Neural progenitor cell (in vitro differentiated cells): Measurements from ENCODE around the gene HAUS8. TPM values are rescaled to one million over a fixed set of nuclear protein-coding genes. Genes with fewer than 3 reads are reported as not detected.

Source experiments
- DNase-seq: peaks from one replicate; pipeline ENCODE4 v3.0.0-alpha.2; 2016; ENCODE audit warnings: low spot score
- H2AFZ ChIP-seq: fragments of 200-600 bp; sonication (generic); replicated peaks from 2 replicates; pipeline ENCODE4 v1.6.1; 2016; ENCODE audit warnings: antibody characterized with exemption
- H3F3A ChIP-seq: fragments of 200-600 bp; sonication (generic); 2 replicates; pipeline ENCODE4 v1.6.1; 2016; ENCODE audit warnings: antibody characterized with exemption, low read depth
- H3K27ac ChIP-seq: fragments of 200-600 bp; sonication (generic); 2 replicates; pipeline ENCODE4 v1.5.1; 2016; ENCODE audit warnings: mild to moderate bottlenecking
- H3K27me3 ChIP-seq: fragments of 200-600 bp; sonication (generic); 2 replicates; pipeline ENCODE4 v1.6.1; 2016; ENCODE audit warnings: mild to moderate bottlenecking, moderate library complexity
- H3K36me3 ChIP-seq: fragments of 200-600 bp; sonication (generic); 2 replicates; pipeline ENCODE4 v1.5.1; 2016
- H3K4me1 ChIP-seq: fragments of 200-600 bp; sonication (generic); 2 replicates; pipeline ENCODE4 v1.6.1; 2016; ENCODE audit warnings: mixed run types
- H3K4me2 ChIP-seq: fragments of 200-600 bp; sonication (generic); 2 replicates; pipeline ENCODE4 v1.6.1; 2016
- H3K4me3 ChIP-seq: fragments of 200-600 bp; sonication (generic); 2 replicates; pipeline ENCODE4 v1.5.1; 2016
- H3K79me2 ChIP-seq: fragments of 200-600 bp; sonication (generic); 2 replicates; pipeline ENCODE4 v1.6.1; 2016; ENCODE audit warnings: low read depth
- H3K9ac ChIP-seq: fragments of 200-600 bp; sonication (generic); 2 replicates; pipeline ENCODE4 v1.6.1; 2016
- H3K9me3 ChIP-seq: fragments of 200-600 bp; sonication (generic); 2 replicates; pipeline ENCODE4 v1.5.1; 2016; ENCODE audit warnings: low read depth
- H4K20me1 ChIP-seq: fragments of 200-600 bp; sonication (generic); 2 replicates; pipeline ENCODE4 v1.6.1; 2016; ENCODE audit warnings: low read depth
- H3K27ac Mint-ChIP-seq: 3 replicates; pipeline ENCODE4 v1.8.0; 2021; ENCODE audit warnings: mixed read lengths
- H3K27me3 Mint-ChIP-seq: 2 replicates; pipeline ENCODE4 v1.8.0; 2022; ENCODE audit warnings: low read depth, mild to moderate bottlenecking, inconsistent platforms, moderate library complexity, mixed read lengths; ENCODE audit not compliant: insufficient read depth
- H3K36me3 Mint-ChIP-seq: 3 replicates; pipeline ENCODE4 v1.8.0; 2021; ENCODE audit warnings: mixed read lengths
- H3K4me1 Mint-ChIP-seq: 3 replicates; pipeline ENCODE4 v1.8.0; 2021; ENCODE audit warnings: mixed read lengths
- H3K4me3 Mint-ChIP-seq: 3 replicates; pipeline ENCODE4 v1.8.0; 2021; ENCODE audit warnings: mild to moderate bottlenecking, moderate library complexity, mixed read lengths
- H3K9me3 Mint-ChIP-seq: 3 replicates; pipeline ENCODE4 v1.8.0; 2020; ENCODE audit warnings: mixed read lengths
- CTCF ChIP-seq: fragments of 200-600 bp; sonication (generic); IDR thresholded peaks from 2 replicates; pipeline ENCODE4 v1.5.1; 2017; ENCODE audit warnings: antibody characterized with exemption, mild to moderate bottlenecking
- EZH2 ChIP-seq: fragments of 200-600 bp; sonication (generic); IDR thresholded peaks from 2 replicates; pipeline ENCODE4 v1.6.1; 2017; ENCODE audit warnings: antibody characterized with exemption, mild to moderate bottlenecking, moderate library complexity
- EZH2phosphoT487 ChIP-seq: fragments of 200-600 bp; sonication (generic); IDR thresholded peaks from 2 replicates; pipeline ENCODE4 v1.6.1; 2017; ENCODE audit warnings: antibody characterized with exemption
- total RNA-seq: library from RNA; depleted of rRNA; stranded (reverse); fragments of >200 nt; gene quantifications from 2 replicates; pipeline ENCODE4 v1.2.3, GENCODE V29; 2015; ENCODE audit warnings: low replicate concordance

Gene HAUS8
- total RNA-seq, 1 donor from 2014 or later = 15.6 TPM

GRCh38 chr19:17105556-17105955, 30.3 kb upstream of the HAUS8 start:
- H3K9me3 Mint-ChIP-seq = peaks cover 7% of the 10 kb centered on the region
- no peak overlapping the region for H3K4me3 Mint-ChIP-seq
- no peak overlapping the region for H3K27ac Mint-ChIP-seq
- H3K27me3 Mint-ChIP-seq = peaks cover 4% of the 10 kb centered on the region
- Histone ChIP-seq H3K27ac (no peak overlapping the region), H3K27me3 (no peaks in the 10 kb centered on the region), H3K36me3 (no peaks in the 10 kb centered on the region), H4K20me1 (no peaks in the 10 kb centered on the region), H2AFZ (no peak overlapping the region), H3K79me2 (no peaks in the 10 kb centered on the region), H3K4me3 (no peak overlapping the region), H3K4me1 (no peaks in the 10 kb centered on the region), H3F3A (no peaks in the 10 kb centered on the region), H3K9ac (no peak overlapping the region), H3K9me3 (no peaks in the 10 kb centered on the region), H3K4me2 (no peak overlapping the region)
- DNase-seq = no peak
- peaks cover 28% of the 10 kb centered on the region for H3K36me3 Mint-ChIP-seq
- TF ChIP-seq EZH2 = no peak
- no peak for TF ChIP-seq EZH2phosphoT487
- TF ChIP-seq CTCF = no peak
- peaks cover 6% of the 10 kb centered on the region for H3K4me1 Mint-ChIP-seq

GRCh38 chr19:17104679-17105078, 29.4 kb upstream of the HAUS8 start:
- H3K27ac ChIP-seq = no peak overlapping the region
- peaks cover 6% of the 10 kb centered on the region for H3K4me1 Mint-ChIP-seq
- H3K79me2 ChIP-seq = no peaks in the 10 kb centered on the region
- no peaks in the 10 kb centered on the region for H3K4me1 ChIP-seq
- H3K27ac Mint-ChIP-seq = no peak overlapping the region
- H3K36me3 ChIP-seq = no peaks in the 10 kb centered on the region
- no peaks in the 10 kb centered on the region for H3K27me3 ChIP-seq
- no peak overlapping the region for H3K4me3 ChIP-seq
- H3K4me2 ChIP-seq = no peak overlapping the region
- H3K9me3 Mint-ChIP-seq = peaks cover 7% of the 10 kb centered on the region
- H3K4me3 Mint-ChIP-seq = no peak overlapping the region
- no peak for DNase-seq
- peaks cover 4% of the 10 kb centered on the region for H3K27me3 Mint-ChIP-seq
- no peaks in the 10 kb centered on the region for H3F3A ChIP-seq
- TF ChIP-seq CTCF (no peak), EZH2phosphoT487 (no peak), EZH2 (no peak)
- no peak overlapping the region for H3K9ac ChIP-seq
- H3K36me3 Mint-ChIP-seq = peaks cover 31% of the 10 kb centered on the region
- H2AFZ ChIP-seq = no peak overlapping the region
- H4K20me1 ChIP-seq = no peaks in the 10 kb centered on the region
- H3K9me3 ChIP-seq = no peaks in the 10 kb centered on the region

DNA sequence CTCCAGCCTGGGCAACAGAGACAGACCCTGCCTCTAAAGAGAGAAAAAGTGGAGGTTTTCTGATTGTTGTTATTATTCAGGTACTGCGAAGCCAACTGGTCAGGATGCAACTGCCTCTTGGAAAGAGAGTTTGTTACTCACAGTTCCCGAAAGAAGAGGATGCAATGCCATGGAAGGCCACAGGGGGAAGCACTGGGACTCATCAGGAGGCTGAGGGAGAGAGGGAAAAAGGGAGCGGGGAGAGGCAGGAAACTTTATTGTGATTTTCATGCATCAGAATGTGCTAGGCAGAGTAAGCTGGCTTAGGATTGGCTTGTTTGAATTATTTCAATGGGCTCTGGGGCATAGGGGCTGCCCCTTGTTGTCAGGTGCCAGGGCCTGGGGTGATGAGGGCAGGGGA, 27.9 kb upstream of the HAUS8 start:
- peaks cover 39% of the 10 kb centered on the region for H3K36me3 Mint-ChIP-seq
- no peaks in the 10 kb centered on the region for H4K20me1 ChIP-seq
- no peaks in the 10 kb centered on the region for H3K4me1 ChIP-seq
- H3K4me3 ChIP-seq = no peak overlapping the region
- no peak overlapping the region for H2AFZ ChIP-seq
- H3K27me3 ChIP-seq = no peaks in the 10 kb centered on the region
- H3F3A ChIP-seq = no peaks in the 10 kb centered on the region
- no peaks in the 10 kb centered on the region for H3K9me3 ChIP-seq
- peaks cover 4% of the 10 kb centered on the region for H3K27me3 Mint-ChIP-seq
- H3K27ac Mint-ChIP-seq = no peak overlapping the region
- H3K27ac ChIP-seq = no peak overlapping the region
- H3K36me3 ChIP-seq = no peaks in the 10 kb centered on the region
- H3K4me1 Mint-ChIP-seq = peaks cover 8% of the 10 kb centered on the region
- TF ChIP-seq CTCF (peak; percentile 42), EZH2phosphoT487 (no peak)
- DNase-seq = peak; percentile 26
- H3K4me3 Mint-ChIP-seq = peak overlapping the region; percentile 67
- H3K9ac ChIP-seq = no peak overlapping the region
- H3K9me3 Mint-ChIP-seq = peaks cover 7% of the 10 kb centered on the region
- H3K79me2 ChIP-seq = no peaks in the 10 kb centered on the region
- H3K4me2 ChIP-seq = no peak overlapping the region
